HEK293T (cell line): ENCODE data around the gene GADD45A.
A peak's percentile ranks its signal among the peaks of the same experiment; 100 is the strongest.

ENCODE experiments used
- CTCF ChIA-PET: fragments of 350-600 bp; formaldehyde crosslinking; extraction: SDS; loops from one replicate; lab custom pipeline; 2021; ENCODE audit warnings: antibody characterized with exemption, inconsistent platforms; lab: Yijun Ruan, JAX
- POLR2A ChIA-PET: fragments of 350-600 bp; formaldehyde crosslinking; extraction: SDS; loops from one replicate; lab custom pipeline; 2020; ENCODE audit warnings: antibody characterized with exemption, inconsistent platforms; lab: Yijun Ruan, JAX
- DNase-seq: peaks from one replicate; pipeline ENCODE4 v3.0.0; 2012; ENCODE audit warnings: mixed read lengths; ENCODE audit errors: extremely low spot score
- ARNT ChIP-seq: fragments of 450-650 bp; IDR thresholded peaks from 2 replicates; pipeline ENCODE4 v1.6.1; 2017; ENCODE audit warnings: mild to moderate bottlenecking
- BHLHE40 ChIP-seq: fragments of 450-650 bp; IDR thresholded peaks from 2 replicates; pipeline ENCODE4 v1.6.1; 2016; ENCODE audit warnings: mild to moderate bottlenecking, moderate library complexity, borderline replicate concordance
- CTBP1 ChIP-seq: fragments of 450-650 bp; IDR thresholded peaks from 2 replicates; pipeline ENCODE4 v1.6.1; 2016; ENCODE audit warnings: borderline replicate concordance
- ELF4 ChIP-seq: fragments of 450-650 bp; IDR thresholded peaks from 2 replicates; pipeline ENCODE4 v1.6.1; 2017; ENCODE audit warnings: antibody characterized with exemption
- FOXA1 ChIP-seq: fragments of 450-650 bp; IDR thresholded peaks from 2 replicates; pipeline ENCODE4 v1.6.1; 2016; ENCODE audit warnings: mild to moderate bottlenecking
- FOXK2 ChIP-seq: fragments of 450-650 bp; IDR thresholded peaks from 2 replicates; pipeline ENCODE4 v1.6.1; 2016; ENCODE audit warnings: mild to moderate bottlenecking
- FOXM1 ChIP-seq: fragments of 450-650 bp; IDR thresholded peaks from 2 replicates; pipeline ENCODE4 v1.6.1; 2017; ENCODE audit warnings: mild to moderate bottlenecking, borderline replicate concordance
- HDGF ChIP-seq: fragments of 450-650 bp; IDR thresholded peaks from 2 replicates; pipeline ENCODE4 v1.6.1; 2017; ENCODE audit warnings: antibody characterized with exemption, borderline replicate concordance
- L3MBTL2 ChIP-seq: fragments of 450-650 bp; conservative IDR thresholded peaks from 2 replicates; pipeline ENCODE4 v1.6.1; 2016; ENCODE audit warnings: mild to moderate bottlenecking
- LEF1 ChIP-seq: fragments of 450-650 bp; IDR thresholded peaks from 2 replicates; pipeline ENCODE4 v1.6.1; 2017; ENCODE audit warnings: mild to moderate bottlenecking, borderline replicate concordance
- NFRKB ChIP-seq: fragments of 450-650 bp; IDR thresholded peaks from 2 replicates; pipeline ENCODE4 v1.6.1; 2016; ENCODE audit warnings: mild to moderate bottlenecking, moderate library complexity
- PKNOX1 ChIP-seq: fragments of 450-650 bp; IDR thresholded peaks from 2 replicates; pipeline ENCODE4 v1.6.1; 2016
- SP1 ChIP-seq: fragments of 450-650 bp; IDR thresholded peaks from 2 replicates; pipeline ENCODE4 v1.6.1; 2017
- SUZ12 ChIP-seq: fragments of 450-650 bp; IDR thresholded peaks from 2 replicates; pipeline ENCODE4 v1.6.1; 2016; ENCODE audit warnings: mild to moderate bottlenecking
- TARDBP ChIP-seq: fragments of 450-650 bp; IDR thresholded peaks from 2 replicates; pipeline ENCODE4 v1.6.1; 2016
- ZNF384 ChIP-seq: fragments of 450-650 bp; IDR thresholded peaks from 2 replicates; pipeline ENCODE4 v1.6.1; 2016

Gene GADD45A

DNA sequence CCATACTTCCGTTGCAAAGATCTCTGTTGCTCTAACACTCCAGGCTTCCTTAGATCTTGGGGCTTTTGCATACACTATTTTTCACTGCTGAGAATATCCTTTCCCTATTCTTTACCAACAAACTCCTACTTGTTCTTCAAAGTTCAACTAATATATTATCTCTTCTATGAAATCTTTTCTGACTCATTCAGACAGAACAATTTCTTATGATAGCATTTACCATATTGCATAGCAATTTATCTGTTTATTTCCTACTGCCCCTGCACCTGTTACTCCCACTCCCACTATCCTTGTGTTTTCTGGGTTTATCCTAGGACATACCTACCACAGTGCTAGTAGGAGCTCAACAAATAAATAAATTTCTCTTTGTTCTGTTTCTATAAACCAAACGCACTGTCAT, 11.0 kb downstream of the GADD45A start:
- DNase-seq = no peak
- TF ChIP-seq NFRKB = no peak
- no peak for TF ChIP-seq FOXA1
- no peak for TF ChIP-seq L3MBTL2
- no peak for TF ChIP-seq TARDBP
- no peak for TF ChIP-seq FOXK2
- no peak for TF ChIP-seq ELF4
- TF ChIP-seq FOXM1 = no peak
- TF ChIP-seq SP1 = no peak
- no peak for TF ChIP-seq LEF1
- TF ChIP-seq SUZ12 = no peak
- no peak for TF ChIP-seq HDGF
- no peak for TF ChIP-seq ZNF384
- no peak for TF ChIP-seq PKNOX1
- TF ChIP-seq ARNT = no peak
- no peak for TF ChIP-seq BHLHE40
- TF ChIP-seq CTBP1 = no peak
- ChIA-PET CTCF (interaction anchor here (0.9 kb wide), 1 partner anchor 152 kb away, joined by 3 read pairs; no protein-coding TSS in a partner anchor), POLR2A (interaction anchor here (1.1 kb wide), 2 partner anchors 9 to 11 kb away, joined by 3 to 5 read pairs; partner anchors contain the start of gene GADD45A)

DNA sequence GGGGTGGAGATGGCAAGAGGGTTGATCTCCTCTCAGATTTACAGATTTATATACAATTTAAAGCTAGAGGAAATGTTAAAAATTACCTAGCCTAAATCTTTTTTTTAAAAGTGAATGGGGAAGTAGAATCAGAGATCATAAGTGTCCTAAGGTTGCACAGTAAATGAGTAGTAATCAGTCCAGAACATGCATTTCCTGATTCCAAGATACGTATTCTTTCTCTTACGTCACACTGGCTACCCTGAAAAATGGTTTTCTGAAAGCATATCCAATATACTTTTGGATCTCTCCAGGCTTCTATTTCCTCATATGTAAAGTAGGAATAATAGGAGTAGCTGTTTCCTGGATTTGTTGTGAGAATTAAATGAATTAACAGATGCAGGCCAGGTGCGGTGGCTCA, 11.7 kb downstream of the GADD45A start:
- TF ChIP-seq ZNF384 (no peak), SUZ12 (no peak), HDGF (no peak), BHLHE40 (no peak), CTBP1 (no peak), ARNT (no peak), ELF4 (no peak), TARDBP (no peak), NFRKB (no peak), FOXA1 (no peak), PKNOX1 (no peak), FOXK2 (no peak), L3MBTL2 (no peak)
- ChIA-PET CTCF (interaction anchor here (0.9 kb wide), 1 partner anchor 152 kb away, joined by 3 read pairs; no protein-coding TSS in a partner anchor), POLR2A (interaction anchor here (1.1 kb wide), 2 partner anchors 10 to 12 kb away, joined by 3 to 5 read pairs; partner anchors contain the start of gene GADD45A)
- no peak for DNase-seq

DNA sequence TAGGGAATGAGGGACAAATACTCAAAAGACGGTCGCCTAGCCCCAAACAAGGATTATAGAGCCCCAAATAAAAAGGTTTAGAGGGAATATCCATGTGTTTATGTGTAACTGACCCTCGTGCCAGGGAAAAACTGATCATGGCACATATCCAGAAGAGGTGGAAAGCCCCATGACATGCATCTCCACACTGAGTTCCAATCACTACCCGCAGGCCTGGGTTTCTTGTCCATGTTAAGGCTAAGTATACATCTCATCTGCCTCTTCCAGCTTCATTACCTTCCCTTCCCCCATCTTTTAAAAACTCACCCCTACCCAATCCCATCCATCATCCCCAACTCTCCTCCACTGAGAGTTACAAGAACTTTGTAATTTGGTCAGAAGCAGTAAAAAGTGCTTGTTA, 15.2 kb downstream of the GADD45A start:
- TF ChIP-seq FOXM1 (no peak), LEF1 (no peak), ZNF384 (no peak), PKNOX1 (no peak; the same call in 1 of the 2 replicates), TARDBP (no peak)
- CTCF ChIA-PET = interaction anchor here (0.6 to 1.6 kb wide), 8 partner anchors 8 to 616 kb away, joined by 3 to 8 read pairs (median 4); no protein-coding TSS in a partner anchor
- DNase-seq = no peak
- POLR2A ChIA-PET = interaction anchor here (1.4 to 4.2 kb wide), 3 partner anchors 11 to 24 kb away, joined by 3 to 42 read pairs (median 10); partner anchors contain the start of gene GADD45A

DNA sequence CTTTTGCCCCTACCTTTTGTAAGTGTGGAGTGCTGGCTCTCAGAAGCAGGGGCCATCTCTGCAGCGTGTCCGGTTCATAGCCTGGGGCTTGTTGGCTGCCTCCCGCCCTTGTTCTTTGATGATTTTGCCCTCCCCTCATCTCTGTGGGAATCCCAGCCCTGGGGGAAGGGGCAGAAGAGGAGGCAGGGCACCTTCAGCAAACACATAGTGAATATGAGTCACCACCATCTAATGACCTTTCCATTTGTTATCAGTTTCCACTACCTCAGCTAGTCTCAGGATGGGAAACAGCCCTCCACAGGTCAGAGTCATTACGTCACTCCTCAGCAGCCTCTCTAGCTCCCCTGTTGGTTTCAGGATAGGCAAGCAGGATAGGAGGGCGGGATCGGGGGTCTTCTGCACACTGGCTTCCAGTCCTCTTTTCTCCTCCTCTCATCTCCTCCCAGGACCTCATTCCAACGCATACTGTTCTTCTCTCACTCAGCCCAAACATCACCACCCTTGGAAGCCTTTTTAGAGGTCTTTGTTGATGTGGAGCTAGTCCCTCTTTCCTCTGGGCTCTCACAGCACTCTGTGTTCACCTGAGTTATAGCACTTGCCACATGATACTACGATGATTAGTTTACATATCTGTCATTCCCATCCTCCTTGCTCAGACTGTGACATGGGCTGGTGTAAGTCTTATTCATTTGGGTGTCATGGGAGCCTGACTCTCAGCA, 15.8 kb downstream of the GADD45A start:
- DNase-seq = peak; percentile 91

More for the DNA sequence above, 15.8 kb downstream of the GADD45A start:
- ChIA-PET CTCF (interaction anchor here (0.6 to 1.6 kb wide), 10 partner anchors 9 to 616 kb away, joined by 3 to 8 read pairs (median 4); no protein-coding TSS in a partner anchor), POLR2A (interaction anchor here (0.6 to 4.2 kb wide), 4 partner anchors 11 to 57 kb away, joined by 3 to 42 read pairs (median 8); partner anchors contain the start of gene GADD45A)
- TF ChIP-seq SP1 = no peak
- peak; percentile 63; the same call in 1 of the 2 replicates for TF ChIP-seq HDGF
- no peak for TF ChIP-seq NFRKB
- TF ChIP-seq ARNT = peak; percentile 68; the same call in 1 of the 2 replicates
- TF ChIP-seq CTBP1 = peak; percentile 98
- TF ChIP-seq LEF1 = no peak; the same call in 1 of the 2 replicates
- TF ChIP-seq PKNOX1 = no peak
- no peak for TF ChIP-seq FOXA1
- TF ChIP-seq BHLHE40 = no peak
- TF ChIP-seq L3MBTL2 = peak; percentile 35; the same call in 1 of the 2 replicates
- no peak for TF ChIP-seq FOXM1
- no peak for TF ChIP-seq FOXK2
